GM23338 (cell line): Measurements from ENCODE around the gene ZNF23. TPM values are rescaled to one million over a fixed set of nuclear protein-coding genes. Genes with fewer than 3 reads are reported as not detected.

Experiments
- ATAC-seq: fragments of 200-7000 bp; cut with Tn5 transposase; 3 replicates; pipeline ENCODE4 v1.9.1; 2020
- DNase-seq: peaks from one replicate; pipeline ENCODE4 v3.0.0-alpha.2; 2015; ENCODE audit warnings: low spot score
- H2AFZ ChIP-seq: fragments of 200-600 bp; sonication (generic); 2 replicates; pipeline ENCODE4 v1.8.0; 2016; ENCODE audit warnings: antibody characterized with exemption, mild to moderate bottlenecking, moderate library complexity
- H3F3A ChIP-seq: fragments of 200-600 bp; sonication (generic); replicated peaks from 2 replicates; pipeline ENCODE4 v1.8.0; 2017; ENCODE audit warnings: antibody characterized with exemption, mixed run types, low read depth
- H3K27ac ChIP-seq: fragments of 200-600 bp; sonication (generic); 2 replicates; pipeline ENCODE4 v1.6.1; 2016; ENCODE audit warnings: low read depth
- H3K27me3 ChIP-seq: fragments of 200-600 bp; sonication (generic); 2 replicates; pipeline ENCODE4 v1.8.0; 2016; ENCODE audit warnings: mild to moderate bottlenecking, mixed run types, moderate library complexity; ENCODE audit not compliant: insufficient read depth
- H3K36me3 ChIP-seq: fragments of 200-600 bp; sonication (generic); 2 replicates; pipeline ENCODE4 v1.8.0; 2016; ENCODE audit warnings: mild to moderate bottlenecking; ENCODE audit not compliant: insufficient read depth
- H3K4me1 ChIP-seq: fragments of 200-600 bp; sonication (generic); 2 replicates; pipeline ENCODE4 v1.8.0; 2016; ENCODE audit warnings: mild to moderate bottlenecking, moderate library complexity; ENCODE audit not compliant: insufficient read depth
- H3K4me2 ChIP-seq: fragments of 200-600 bp; sonication (generic); 2 replicates; pipeline ENCODE4 v1.7.1; 2017; ENCODE audit warnings: mixed run types
- H3K4me3 ChIP-seq: fragments of 200-600 bp; sonication (generic); 2 replicates; pipeline ENCODE4 v1.6.1; 2016; ENCODE audit warnings: mixed run types
- H3K79me2 ChIP-seq: fragments of 200-600 bp; sonication (generic); replicated peaks from 2 replicates; pipeline ENCODE4 v1.8.0; 2017; ENCODE audit warnings: mild to moderate bottlenecking; ENCODE audit not compliant: insufficient read depth
- H3K9me2 ChIP-seq: fragments of 200-600 bp; sonication (generic); 2 replicates; pipeline ENCODE4 v1.8.0; 2017; ENCODE audit not compliant: insufficient read depth
- H4K20me1 ChIP-seq: fragments of 200-600 bp; sonication (generic); replicated peaks from 2 replicates; pipeline ENCODE4 v1.8.0; 2017; ENCODE audit warnings: mild to moderate bottlenecking; ENCODE audit not compliant: insufficient read depth
- H3K27ac Mint-ChIP-seq: 2 replicates; pipeline ENCODE4 v1.8.0; 2020; ENCODE audit warnings: inconsistent platforms, mild to moderate bottlenecking, moderate library complexity, mixed read lengths
- H3K27me3 Mint-ChIP-seq: 3 replicates; pipeline ENCODE4 v1.8.0; 2022; ENCODE audit warnings: low read depth, mild to moderate bottlenecking, moderate library complexity, mixed read lengths, inconsistent platforms; ENCODE audit not compliant: insufficient read depth, poor library complexity
- H3K36me3 Mint-ChIP-seq: 3 replicates; pipeline ENCODE4 v1.8.0; 2021; ENCODE audit warnings: low read depth, mild to moderate bottlenecking, inconsistent platforms, moderate library complexity, mixed read lengths
- H3K4me1 Mint-ChIP-seq: 3 replicates; pipeline ENCODE4 v1.8.0; 2020; ENCODE audit warnings: mild to moderate bottlenecking, inconsistent platforms, mixed read lengths
- H3K4me3 Mint-ChIP-seq: 3 replicates; pipeline ENCODE4 v1.8.0; 2021; ENCODE audit warnings: moderate library complexity, mild to moderate bottlenecking, inconsistent platforms, mixed read lengths
- H3K9me3 Mint-ChIP-seq: 3 replicates; pipeline ENCODE4 v1.8.0; 2020; ENCODE audit warnings: moderate library complexity, mild to moderate bottlenecking, inconsistent platforms, mixed read lengths
- CREB1 ChIP-seq: fragments of 250-450 bp; sonication (Bioruptor Pico); IDR thresholded peaks from 2 replicates; pipeline ENCODE4 v1.5.0; 2020; ENCODE audit warnings: low read depth, mild to moderate bottlenecking, moderate library complexity
- CTCF ChIP-seq, 2 experiments: fragments of 200-600 bp in 1 of 2; sonication (generic) in 1 of 2; conservative IDR thresholded peaks; 2 replicates each; pipeline versions ENCODE4 v1.5.1 to v1.6.1; 2016 to 2017; ENCODE audit warnings: antibody characterized with exemption in 2 of 2, low read depth in 2 of 2, mild to moderate bottlenecking in 2 of 2, moderate library complexity in 1 of 2
- ETS1 ChIP-seq: IDR thresholded peaks from 2 replicates; pipeline ENCODE4 v1.6.1; 2016; ENCODE audit warnings: antibody characterized with exemption
- EZH2 ChIP-seq: fragments of 200-600 bp; sonication (generic); IDR thresholded peaks from one replicate; pipeline ENCODE4 v1.8.0; 2017; ENCODE audit warnings: antibody characterized with exemption, mild to moderate bottlenecking, low read depth; ENCODE audit not compliant: unreplicated experiment
- EZH2phosphoT487 ChIP-seq: fragments of 200-600 bp; sonication (generic); IDR thresholded peaks from one replicate; pipeline ENCODE4 v1.8.1; 2018; ENCODE audit warnings: antibody characterized with exemption; ENCODE audit not compliant: unreplicated experiment
- JUNB ChIP-seq: IDR thresholded peaks from one replicate; pipeline ENCODE4 v1.6.1; 2016; ENCODE audit warnings: antibody characterized with exemption; ENCODE audit not compliant: unreplicated experiment
- NANOG ChIP-seq: IDR thresholded peaks from 2 replicates; pipeline ENCODE4 v1.6.1; 2016; ENCODE audit warnings: antibody characterized with exemption, borderline replicate concordance
- POLR2AphosphoS5 ChIP-seq: IDR thresholded peaks from 2 replicates; pipeline ENCODE4 v1.6.1; 2016; ENCODE audit warnings: antibody characterized with exemption, low read depth
- REST ChIP-seq: IDR thresholded peaks from one replicate; pipeline ENCODE4 v1.6.1; 2018; ENCODE audit warnings: antibody characterized with exemption; ENCODE audit not compliant: unreplicated experiment
- STAT1 ChIP-seq: IDR thresholded peaks from one replicate; pipeline ENCODE4 v1.6.1; 2016; ENCODE audit warnings: antibody characterized with exemption; ENCODE audit not compliant: unreplicated experiment
- ZNF114 ChIP-seq: fragments of 250-450 bp; sonication (Bioruptor Pico); IDR thresholded peaks from 2 replicates; pipeline ENCODE4 v1.5.0; 2020; ENCODE audit warnings: mild to moderate bottlenecking, moderate library complexity
- ZNF331 ChIP-seq: fragments of 250-450 bp; sonication (Bioruptor Pico); IDR thresholded peaks from 2 replicates; pipeline ENCODE4 v1.5.0; 2020; ENCODE audit warnings: low read depth, mild to moderate bottlenecking, moderate library complexity
- ZNF462 ChIP-seq: fragments of 250-450 bp; sonication (Bioruptor Pico); IDR thresholded peaks from 2 replicates; pipeline ENCODE4 v1.5.0; 2020; ENCODE audit warnings: mild to moderate bottlenecking, moderate library complexity
- polyA plus RNA-seq: library from polyadenylated mRNA; unstranded; fragments of >200 nt; fragmentation: Nextera tagmentation; extraction: Ambion mirVana; gene quantifications from 2 replicates; pipeline ENCODE4 v1.2.1, GENCODE V29; 2016
- total RNA-seq: library from RNA; depleted of rRNA; stranded (reverse); fragments of >200 nt; shearing (Covaris generic); gene quantifications from 2 replicates; pipeline ENCODE4 v1.2.3, GENCODE V29; 2014

ZNF23 gene
- total and polyA plus RNA-seq, 2 experiments from 2014 or later, result 8.4 to 8.8 TPM

- H3F3A ChIP-seq, result no peaks in the 10 kb centered on the region
- no peak overlapping the region for H3K27ac Mint-ChIP-seq
- peaks cover 4% of the 10 kb centered on the region for H4K20me1 ChIP-seq
- no peaks in the 10 kb centered on the region for H3K36me3 ChIP-seq
- H3K4me3 ChIP-seq, result no peak overlapping the region
- no peak overlapping the region for H3K4me2 ChIP-seq
- H3K27me3 ChIP-seq, result no peaks in the 10 kb centered on the region
- no peak overlapping the region for H2AFZ ChIP-seq
- ATAC-seq (no peak), DNase-seq (no peak)
- H3K4me1 Mint-ChIP-seq, result no peaks in the 10 kb centered on the region
- no peaks in the 10 kb centered on the region for H3K36me3 Mint-ChIP-seq
- no peak for TF ChIP-seq EZH2phosphoT487
- TF ChIP-seq ZNF114 (CRISPR knock-in tag), result no peak
- TF ChIP-seq STAT1, result no peak
- TF ChIP-seq CTCF (conservative IDR thresholded peaks at IDR 0.05; ENCODE audit: low read depth in 2 of 2), result no peak
- TF ChIP-seq EZH2, result no peak
- TF ChIP-seq POLR2AphosphoS5, result no peak
- no peak for TF ChIP-seq ETS1
- no peak for TF ChIP-seq NANOG
- TF ChIP-seq JUNB, result no peak
- TF ChIP-seq REST, result no peak
- no peak for TF ChIP-seq ZNF462 (CRISPR knock-in tag)
- no peak for TF ChIP-seq ZNF331 (CRISPR knock-in tag)
- no peak for TF ChIP-seq CREB1 (CRISPR knock-in tag)
- no peak overlapping the region for H3K27ac ChIP-seq
- H3K4me1 ChIP-seq, result no peaks in the 10 kb centered on the region
- no peaks in the 10 kb centered on the region for H3K79me2 ChIP-seq
- H3K9me3 Mint-ChIP-seq, result no peaks in the 10 kb centered on the region
- peaks cover 6% of the 10 kb centered on the region for H3K27me3 Mint-ChIP-seq
- H3K9me2 ChIP-seq, result no peaks in the 10 kb centered on the region
- H3K4me3 Mint-ChIP-seq, result no peak overlapping the region
Measured at GRCh38 chr16:71472051-71472450, 10.0 kb upstream of the ZNF23 start.
